HG02981 (cell line): Measurements from ENCODE around the gene IYD.

Experiments
- ATAC-seq: cut with Tn5 transposase; IDR thresholded peaks from one replicate; pipeline ENCODE4 v1.9.1; 2021; ENCODE audit warnings: mild to moderate bottlenecking, moderate library complexity; ENCODE audit not compliant: unreplicated experiment

IYD gene

GRCh38 chr6:150394053-150394898, 25.5 kb downstream of the IYD start:
- ATAC-seq, result no peak

GRCh38 chr6:150394899-150395295, 26.1 kb downstream of the IYD start:
- ATAC-seq, result no peak

GRCh38 chr6:150395388-150396009, 26.7 kb downstream of the IYD start:
- no peak for ATAC-seq

GRCh38 chr6:150403458-150404246, 34.8 kb downstream of the IYD start:
- ATAC-seq, result no peak

GRCh38 chr6:150406948-150407347, 38.1 kb downstream of the IYD start:
- ATAC-seq, result no peak

- ATAC-seq, result no peak
Measured at GRCh38 chr6:150408842-150409241, 40.0 kb downstream of the IYD start.

- no peak for ATAC-seq
Measured at GRCh38 chr6:150409576-150410066, 40.8 kb downstream of the IYD start.

GRCh38 chr6:150410399-150410798, 41.6 kb downstream of the IYD start:
- no peak for ATAC-seq

GRCh38 chr6:150410906-150411305, 42.1 kb downstream of the IYD start:
- ATAC-seq, result no peak

- no peak for ATAC-seq
Measured at GRCh38 chr6:150412221-150412620, 43.4 kb downstream of the IYD start.

- no peak for ATAC-seq
Measured at GRCh38 chr6:150413198-150413597, 44.4 kb downstream of the IYD start.

- ATAC-seq, result no peak
Measured at GRCh38 chr6:150413781-150414281, 45.0 kb downstream of the IYD start.

GRCh38 chr6:150416128-150416527, 47.3 kb downstream of the IYD start:
- ATAC-seq, result no peak

- no peak for ATAC-seq
Measured at GRCh38 chr6:150417250-150417649, 48.4 kb downstream of the IYD start.

- ATAC-seq, result peak; percentile 77
Measured at GRCh38 chr6:150417899-150418826, 49.4 kb downstream of the IYD start.

GRCh38 chr6:150418827-150419594, 50.2 kb downstream of the IYD start:
- ATAC-seq, result no peak

GRCh38 chr6:150420428-150420827, 51.6 kb downstream of the IYD start:
- no peak for ATAC-seq

GRCh38 chr6:150420926-150421325, 52.1 kb downstream of the IYD start:
- no peak for ATAC-seq

GRCh38 chr6:150425508-150425907, 56.7 kb downstream of the IYD start:
- ATAC-seq, result no peak
